AG09319 (cell line): Measurements from ENCODE around the gene RFC4.
"Not testable (repeated sequence)": the region's sequence is repeated elsewhere in the genome, so short reads cannot be mapped to it uniquely, and the experiment has no call there.

Experiments used
- DNase-seq: peaks from one replicate; pipeline ENCODE4 v3.0.0-alpha.2; 2010; ENCODE audit warnings: low read depth; ENCODE audit errors: extremely low read depth
- CTCF ChIP-seq: IDR thresholded peaks from 2 replicates; pipeline ENCODE4 v1.5.1; 2011; ENCODE audit warnings: low read depth, mild to moderate bottlenecking, inconsistent platforms, low read length, moderate library complexity

Gene RFC4

GRCh38 chr3:186823386-186823785, 17.1 kb upstream of the RFC4 start:
- DNase-seq, result no peak
- no peak for TF ChIP-seq CTCF

DNA sequence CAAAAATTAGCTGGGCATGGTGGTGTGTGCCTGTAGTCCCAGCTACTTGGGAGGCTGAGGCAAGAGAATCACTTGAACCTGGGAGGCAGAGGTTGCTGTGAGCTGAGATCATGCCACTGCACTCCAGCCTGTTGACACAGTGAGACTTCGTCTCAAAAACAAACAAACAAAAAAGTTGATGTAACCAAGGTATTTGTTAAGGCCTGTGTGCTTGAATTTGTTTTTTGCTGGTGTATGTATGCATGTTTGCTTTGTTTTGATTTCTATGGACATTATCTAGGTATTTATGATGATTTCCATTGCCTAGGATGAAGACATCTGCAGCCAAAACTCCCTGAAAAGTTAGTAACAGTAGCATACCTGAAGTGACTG, 16.1 kb upstream of the RFC4 start:
- not testable (repeated sequence) for DNase-seq

DNA sequence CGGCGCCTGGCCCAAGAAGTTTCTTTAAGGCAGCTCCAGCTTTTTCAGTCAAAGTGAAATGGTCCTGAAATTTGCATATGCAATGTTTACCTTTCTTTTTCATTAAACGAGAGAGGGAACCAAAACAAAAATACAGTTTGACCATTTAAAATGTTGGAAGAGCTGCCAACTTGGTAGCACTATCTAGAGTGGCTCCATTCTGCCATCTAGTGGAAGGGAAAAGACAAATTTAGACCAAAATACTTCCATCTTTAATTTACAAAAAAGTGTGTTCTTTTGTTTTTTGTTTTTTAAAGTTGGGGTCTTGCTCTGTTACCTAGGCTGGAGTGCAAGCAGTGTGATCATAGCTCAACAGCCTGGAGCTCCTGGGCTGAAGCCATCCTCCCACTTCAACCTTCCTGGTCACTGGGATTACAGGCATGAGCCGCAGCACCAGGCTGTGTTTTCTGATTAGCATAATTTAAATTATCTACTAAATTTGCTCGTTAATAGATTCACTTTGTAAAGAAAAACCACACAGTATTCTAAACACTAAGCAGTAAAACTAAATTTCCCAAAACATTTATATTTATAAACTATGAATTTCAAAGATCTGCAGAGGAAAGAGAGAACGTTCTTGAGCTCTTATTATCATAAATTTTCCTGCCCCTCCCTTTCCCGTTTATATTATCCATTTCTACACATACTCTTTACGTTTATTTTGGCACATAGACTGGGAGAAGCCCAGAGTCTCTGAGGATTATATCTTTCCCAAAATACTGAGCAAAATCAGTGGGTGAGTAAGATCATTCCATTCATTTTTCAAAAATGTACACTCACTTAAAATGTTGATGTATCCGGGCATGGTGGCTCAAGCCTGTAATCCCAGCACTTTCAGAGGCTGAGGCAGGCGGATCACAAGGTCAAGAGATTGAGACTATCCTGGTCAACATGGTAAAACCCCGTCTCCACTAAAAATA, 15.4 kb upstream of the RFC4 start:
- DNase-seq, result no peak

DNA sequence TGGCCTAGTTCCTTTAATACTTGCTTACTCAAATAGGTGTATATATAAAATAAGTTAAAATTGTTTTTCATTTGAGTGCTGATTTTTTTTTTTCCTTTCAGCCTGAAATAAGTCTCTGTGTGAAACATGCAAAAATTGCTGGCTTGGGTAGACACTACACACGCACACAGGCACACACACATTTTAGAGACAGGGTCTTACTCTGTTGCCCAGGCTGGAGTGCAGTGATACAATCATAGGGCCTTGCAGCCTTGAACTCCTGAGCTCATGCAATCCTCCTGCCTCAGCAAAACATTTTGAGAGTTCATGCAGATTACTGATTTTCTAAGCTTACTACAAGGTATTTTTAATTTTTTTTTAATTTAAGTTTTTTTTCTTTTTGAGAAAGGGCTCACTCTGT, 12.7 kb upstream of the RFC4 start:
- no peak for DNase-seq
- no peak for TF ChIP-seq CTCF

More for the DNA sequence above, 15.4 kb upstream of the RFC4 start:
- peak; percentile 63 for TF ChIP-seq CTCF

DNA sequence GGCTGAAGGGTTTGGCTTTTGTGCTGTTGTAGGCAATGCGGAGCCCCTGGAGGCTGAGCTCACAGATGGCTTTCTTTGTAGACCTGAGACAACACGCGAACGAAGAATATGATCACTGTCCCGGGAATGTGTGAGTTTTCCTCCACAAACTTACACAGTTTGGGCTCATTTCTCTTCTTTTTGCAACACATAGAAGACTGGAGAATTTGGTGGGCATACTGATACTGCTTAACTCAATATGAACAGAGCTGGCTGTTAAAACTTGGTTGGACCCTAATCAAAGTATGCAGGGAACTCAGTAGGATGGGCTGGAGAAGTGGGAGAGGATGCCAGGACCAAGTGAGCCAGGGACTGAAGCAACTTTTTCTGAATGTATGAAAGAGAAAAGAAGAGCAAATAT, 12.2 kb upstream of the RFC4 start:
- no peak for TF ChIP-seq CTCF
- DNase-seq, result no peak

DNA sequence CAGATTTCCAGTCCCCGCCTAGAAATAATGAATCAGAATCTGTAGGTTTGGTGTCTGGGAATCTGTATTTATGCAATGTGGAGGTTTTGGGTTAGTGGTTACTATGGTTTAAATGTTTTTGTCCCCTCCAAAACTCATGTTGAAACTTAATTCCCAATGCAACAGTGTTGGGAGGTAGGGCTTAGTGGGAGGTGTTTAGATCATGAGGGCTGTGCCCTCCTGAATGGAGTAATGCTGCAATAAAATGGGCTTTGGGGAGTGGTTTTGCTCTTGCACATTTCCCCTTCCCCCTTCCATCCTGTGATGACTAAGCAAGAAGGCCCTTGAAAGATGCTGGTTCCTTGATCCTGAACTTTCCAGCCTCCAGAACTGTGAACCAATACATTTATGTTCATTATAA, 9.2 kb upstream of the RFC4 start:
- TF ChIP-seq CTCF, result no peak
- DNase-seq, result no peak

DNA sequence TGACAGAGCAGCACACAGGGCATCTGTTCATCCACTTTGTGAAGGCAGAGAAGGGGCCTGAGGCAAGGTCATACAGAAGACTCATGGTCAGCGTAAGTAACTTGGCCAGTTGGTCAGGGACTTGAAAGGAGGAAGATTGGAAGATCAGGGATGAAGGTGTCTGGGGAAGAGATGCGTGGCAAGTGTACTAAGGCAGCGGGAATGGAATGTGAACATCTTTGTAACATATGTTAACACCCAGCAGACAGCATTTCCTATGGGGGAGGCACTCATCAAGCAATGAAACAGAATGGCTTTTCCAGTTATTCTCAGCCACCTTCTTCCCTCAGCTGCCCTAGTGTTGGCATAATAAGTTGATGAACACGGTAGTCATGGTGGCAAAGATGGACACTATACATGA, 7.8 kb upstream of the RFC4 start:
- no peak for DNase-seq
- TF ChIP-seq CTCF, result no peak

DNA sequence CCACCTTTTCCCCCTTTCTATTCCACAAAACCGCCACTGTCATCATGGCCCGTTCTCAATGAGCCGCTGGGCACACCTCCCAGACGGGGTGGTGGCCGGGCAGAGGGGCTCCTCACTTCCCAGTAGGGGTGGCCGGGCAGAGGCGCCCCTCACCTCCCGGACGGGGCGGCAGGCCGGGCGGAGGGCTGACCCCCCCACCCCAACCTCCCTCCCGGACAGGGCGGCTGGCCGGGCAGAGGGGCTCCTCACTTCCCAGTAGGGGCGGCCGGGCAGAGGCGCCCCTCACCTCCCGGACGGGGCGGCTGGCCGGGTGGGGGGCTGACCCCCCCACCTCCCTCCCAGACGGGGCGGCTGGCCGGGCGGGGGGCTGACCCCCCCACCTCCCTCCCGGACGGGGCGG, 5.0 kb upstream of the RFC4 start:
- DNase-seq, result not testable (repeated sequence)
